Lower lobe of right lung (tissue), 2 donors: ENCODE data around the gene PIK3AP1. TPM values are rescaled to one million over a fixed set of nuclear protein-coding genes. Genes with fewer than 3 reads are reported as not detected.
"Not testable (repeated sequence)": the region's sequence is repeated elsewhere in the genome, so short reads cannot be mapped to it uniquely, and the experiment has no call there.

Source experiments
- ATAC-seq, 2 donors: fragments of 200-7000 bp; cut with Tn5 transposase; one replicate each; pipeline ENCODE4 v1.9.1; 2020 to 2022; ENCODE audit warnings: mild to moderate bottlenecking in 2 of 2, moderate library complexity in 2 of 2
- DNase-seq: peaks from one replicate; pipeline ENCODE4 v3.0.0-alpha.2; 2020
- H3K27ac ChIP-seq: fragments of 200-600 bp; one replicate; pipeline ENCODE4 v1.8.0; 2022
- H3K27me3 ChIP-seq: fragments of 200-600 bp; one replicate; pipeline ENCODE4 v1.8.0; 2022; ENCODE audit warnings: low read depth
- H3K36me3 ChIP-seq: fragments of 200-600 bp; one replicate; pipeline ENCODE4 v1.8.0; 2022; ENCODE audit warnings: mild to moderate bottlenecking
- H3K4me1 ChIP-seq: fragments of 200-600 bp; one replicate; pipeline ENCODE4 v1.8.0; 2022
- H3K4me3 ChIP-seq: fragments of 200-600 bp; one replicate; pipeline ENCODE4 v1.8.0; 2022; ENCODE audit warnings: mild to moderate bottlenecking
- H3K9me3 ChIP-seq: fragments of 200-600 bp; one replicate; pipeline ENCODE4 v1.8.0; 2022
- intact Hi-C: fragments of 100-400 bp; cut with DNase I; formaldehyde crosslinking; loops from one replicate; pipeline ENCODE4 v1.11.0; 2022
- total RNA-seq: library from RNA; stranded (reverse); fragmentation: NEBNext Ultra II Directional; extraction: Animal tissue kit (Norgen Biotek cat#: 25700); gene quantifications from one replicate; pipeline ENCODE4 v1.2.1, GENCODE V29; 2021
- TF ChIP-seq, protein P1 (sequence below): fragments of 200-600 bp; IDR thresholded peaks from one replicate; pipeline ENCODE4 v1.8.0; 2022; ENCODE audit warnings: antibody characterized with exemption, mild to moderate bottlenecking
- donor health status: DM: no; HTN: yes; CAD: no; lungs with severe emphysema.

The PIK3AP1 gene
- total RNA-seq, 1 donor from 2014 or later: 71.6 TPM

DNA sequence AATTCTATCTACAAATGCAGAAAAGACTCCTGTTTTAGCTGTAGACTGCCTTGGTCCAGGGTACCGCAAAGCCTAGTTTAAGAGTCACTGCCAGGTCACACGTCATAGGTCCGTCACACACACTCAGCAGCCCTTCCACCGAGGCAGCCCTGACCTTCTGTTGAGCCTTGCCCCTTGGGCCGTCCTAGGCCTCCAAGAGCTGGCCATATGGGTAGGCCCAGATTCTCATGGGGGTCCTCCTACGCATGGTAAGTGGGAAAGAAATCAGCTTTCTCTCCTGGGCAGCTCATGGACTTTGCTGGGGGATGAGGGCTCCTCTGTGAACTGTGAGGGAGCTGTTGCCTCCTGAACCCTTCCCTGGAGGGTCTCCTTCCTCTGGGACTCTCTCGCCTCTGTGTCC lies 19.8 kb upstream of the PIK3AP1 start:
- Histone ChIP-seq H3K27ac (peak overlapping the region; percentile 41), H3K36me3 (no peaks in the 10 kb centered on the region), H3K27me3 (no peaks in the 10 kb centered on the region), H3K4me3 (no peak overlapping the region), H3K4me1 (peaks cover 7% of the 10 kb centered on the region), H3K9me3 (no peaks in the 10 kb centered on the region)
- intact Hi-C loops: no loop called here
- DNase-seq (no peak), ATAC-seq (no peak)
- TF ChIP-seq, protein P1, sequence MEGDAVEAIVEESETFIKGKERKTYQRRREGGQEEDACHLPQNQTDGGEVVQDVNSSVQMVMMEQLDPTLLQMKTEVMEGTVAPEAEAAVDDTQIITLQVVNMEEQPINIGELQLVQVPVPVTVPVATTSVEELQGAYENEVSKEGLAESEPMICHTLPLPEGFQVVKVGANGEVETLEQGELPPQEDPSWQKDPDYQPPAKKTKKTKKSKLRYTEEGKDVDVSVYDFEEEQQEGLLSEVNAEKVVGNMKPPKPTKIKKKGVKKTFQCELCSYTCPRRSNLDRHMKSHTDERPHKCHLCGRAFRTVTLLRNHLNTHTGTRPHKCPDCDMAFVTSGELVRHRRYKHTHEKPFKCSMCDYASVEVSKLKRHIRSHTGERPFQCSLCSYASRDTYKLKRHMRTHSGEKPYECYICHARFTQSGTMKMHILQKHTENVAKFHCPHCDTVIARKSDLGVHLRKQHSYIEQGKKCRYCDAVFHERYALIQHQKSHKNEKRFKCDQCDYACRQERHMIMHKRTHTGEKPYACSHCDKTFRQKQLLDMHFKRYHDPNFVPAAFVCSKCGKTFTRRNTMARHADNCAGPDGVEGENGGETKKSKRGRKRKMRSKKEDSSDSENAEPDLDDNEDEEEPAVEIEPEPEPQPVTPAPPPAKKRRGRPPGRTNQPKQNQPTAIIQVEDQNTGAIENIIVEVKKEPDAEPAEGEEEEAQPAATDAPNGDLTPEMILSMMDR: no peak

DNA sequence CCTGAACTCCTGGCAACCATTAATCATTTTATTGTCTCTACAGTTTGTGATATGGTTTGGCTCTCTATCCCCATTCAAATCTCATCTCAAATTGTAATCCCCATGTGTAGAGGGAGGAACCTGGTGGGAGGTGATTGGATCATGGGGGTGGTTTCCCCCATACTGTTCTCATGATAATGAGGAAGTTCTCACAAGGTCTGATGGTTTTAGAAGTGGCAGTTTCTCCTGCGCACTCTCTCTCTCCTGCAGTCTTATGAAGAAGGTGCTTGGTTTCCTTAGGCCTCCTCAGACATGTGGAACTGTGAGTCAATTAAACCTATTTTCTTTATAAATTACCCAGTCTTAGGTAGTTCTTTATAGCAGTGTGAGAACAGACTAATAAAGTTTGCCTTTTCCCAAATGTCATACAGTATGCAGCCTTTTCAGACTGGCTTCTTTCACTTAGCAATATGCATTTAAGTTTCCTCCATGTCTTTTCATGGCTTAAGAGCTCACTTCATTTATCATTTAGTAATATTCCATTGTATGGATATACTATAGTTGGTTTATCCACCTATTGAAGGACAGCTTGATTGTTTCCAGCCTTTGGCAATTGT lies 17.1 kb upstream of the PIK3AP1 start:
- ATAC-seq, H3K4me3 ChIP-seq, H3K27me3 ChIP-seq, DNase-seq, intact Hi-C loops, H3K9me3 ChIP-seq, H3K4me1 ChIP-seq, H3K36me3 ChIP-seq, H3K27ac ChIP-seq: not testable (repeated sequence)

DNA sequence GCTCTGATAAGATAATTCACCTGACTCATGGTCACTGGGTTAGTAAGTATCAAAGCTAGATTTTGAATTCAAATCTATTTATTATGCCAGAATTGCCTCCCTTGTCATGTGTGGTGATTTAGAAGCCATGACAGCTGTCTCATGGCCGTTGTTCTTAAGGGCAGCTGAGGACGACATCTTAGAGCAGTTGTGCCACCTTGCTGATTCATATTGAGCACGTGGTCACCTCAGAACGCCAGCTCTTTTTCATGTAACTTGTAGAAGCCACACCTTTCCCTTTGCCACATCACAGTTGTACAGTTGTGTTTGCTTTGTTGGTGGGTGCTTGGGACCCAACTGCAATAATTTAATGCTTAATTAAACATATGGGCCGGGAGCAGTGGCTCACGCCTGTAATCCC lies 4.3 kb upstream of the PIK3AP1 start:
- Histone ChIP-seq H3K4me3 (no peak overlapping the region), H3K27ac (no peak overlapping the region), H3K9me3 (no peaks in the 10 kb centered on the region), H3K4me1 (peaks cover 5% of the 10 kb centered on the region), H3K36me3 (no peaks in the 10 kb centered on the region), H3K27me3 (peaks cover 7% of the 10 kb centered on the region)
- TF ChIP-seq, protein P1: no peak
- intact Hi-C loops: no loop called here
- DNase-seq (no peak), ATAC-seq (no peak)

DNA sequence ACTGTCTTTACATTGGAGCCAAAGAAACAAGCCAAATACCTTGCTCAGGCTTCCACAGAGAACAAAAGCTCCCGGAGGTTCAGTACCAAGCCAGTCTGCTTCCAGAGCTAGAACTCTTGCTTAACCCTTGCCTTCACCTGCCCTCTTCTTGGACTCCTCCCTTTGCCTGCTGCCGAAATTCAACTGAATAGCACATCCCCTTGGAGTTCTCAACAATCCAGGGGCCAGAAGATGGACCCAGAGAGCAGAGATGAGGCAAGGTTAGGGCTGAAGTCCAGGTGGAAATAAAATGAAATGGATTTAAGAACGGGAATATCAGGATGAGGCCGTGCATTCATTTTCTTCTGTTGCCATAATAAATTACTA lies 876 bp upstream of the PIK3AP1 start:
- intact Hi-C loops: no loop called here
- Histone ChIP-seq H3K27ac (no peak overlapping the region), H3K36me3 (no peaks in the 10 kb centered on the region), H3K9me3 (no peaks in the 10 kb centered on the region), H3K27me3 (peaks cover 7% of the 10 kb centered on the region), H3K4me1 (peaks cover 11% of the 10 kb centered on the region), H3K4me3 (peak overlapping the region; percentile 66)
- DNase-seq: no peak
- TF ChIP-seq, protein P1: no peak
- ATAC-seq: no peak

DNA sequence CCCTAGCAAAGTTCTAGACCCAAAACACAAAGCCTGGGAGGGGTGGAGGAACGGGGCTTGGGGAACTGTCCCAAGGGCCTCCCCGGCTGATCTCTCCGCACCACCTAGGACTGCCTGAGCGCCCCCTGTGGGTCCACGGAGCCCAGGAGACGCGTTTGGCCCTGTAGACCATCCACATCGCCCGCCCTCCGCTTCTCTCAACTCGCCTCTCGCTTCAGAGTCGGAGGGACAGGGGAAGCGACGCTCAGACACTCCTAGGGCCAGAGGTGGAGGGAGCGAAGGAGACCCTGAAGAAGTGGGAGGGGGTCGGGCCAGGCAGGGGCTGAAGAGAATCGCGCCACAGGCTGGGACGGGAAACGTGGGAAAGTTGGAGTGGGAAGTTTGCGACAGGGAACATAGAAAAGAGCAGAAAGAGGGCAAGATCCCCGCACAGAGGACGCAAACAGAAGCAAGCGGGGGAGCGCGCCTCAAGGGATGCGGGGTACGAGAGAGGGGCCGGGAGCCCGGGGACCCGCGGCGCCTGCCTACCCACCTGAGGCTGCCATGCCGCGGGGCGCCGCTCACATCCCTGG lies 378 bp downstream of the PIK3AP1 start:
- Histone ChIP-seq H3K27me3 (peaks cover 7% of the 10 kb centered on the region), H3K27ac (peak overlapping the region; percentile 77), H3K4me3 (peak overlapping the region; percentile 66), H3K4me1 (peaks cover 11% of the 10 kb centered on the region), H3K36me3 (no peaks in the 10 kb centered on the region), H3K9me3 (no peaks in the 10 kb centered on the region)
- ATAC-seq (peak; percentile 82 to 84), DNase-seq (peak; percentile 86)
- TF ChIP-seq, protein P1: peak; percentile 50
- intact Hi-C loops: no loop called here

DNA sequence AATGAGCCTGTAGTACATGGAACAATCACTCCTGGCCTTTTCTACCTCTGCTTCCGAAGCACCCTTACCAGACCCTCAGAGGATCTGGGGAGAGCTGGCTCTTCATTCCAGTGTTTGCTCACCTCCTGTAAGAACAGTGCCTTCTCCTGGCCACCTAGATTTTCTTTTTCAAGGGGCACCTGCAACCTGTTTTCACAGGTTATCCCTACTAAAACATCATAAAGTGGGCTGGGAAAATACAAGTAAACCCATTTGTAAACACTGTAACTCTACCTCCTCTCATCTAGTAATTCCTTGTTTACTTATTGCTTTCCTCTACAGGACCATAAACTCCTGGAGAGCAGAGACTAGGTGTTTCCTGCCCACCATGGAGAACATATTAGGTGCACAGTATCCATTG lies 1.1 kb downstream of the PIK3AP1 start:
- ATAC-seq (no peak), DNase-seq (no peak)
- H3K4me1 ChIP-seq: peaks cover 11% of the 10 kb centered on the region
- H3K27me3 ChIP-seq: peaks cover 7% of the 10 kb centered on the region
- H3K9me3 ChIP-seq: no peaks in the 10 kb centered on the region
- intact Hi-C loops: no loop called here
- H3K4me3 ChIP-seq: peak overlapping the region; percentile 66
- no peak overlapping the region for H3K27ac ChIP-seq
- TF ChIP-seq, protein P1: no peak
- no peaks in the 10 kb centered on the region for H3K36me3 ChIP-seq
